ENCODE measurements around the gene EIF2B4.

Gene EIF2B4

GRCh38 chr2:27336173-27336572, 34.0 kb downstream of the EIF2B4 start:
- Histone ChIP-seq H3K27ac (ENCODE audit: low read depth, low read length) (no peak overlapping the region), H3K9me3 (ENCODE audit: insufficient read depth, low read length) (no peaks in the 10 kb centered on the region), H3K9ac (ENCODE audit: low read length) (no peak overlapping the region), H3K27me3 (ENCODE audit: low read length) (no peaks in the 10 kb centered on the region), H3K79me2 (ENCODE audit: insufficient read depth, low read length) (no peaks in the 10 kb centered on the region), H2AFZ (ENCODE audit: low read depth, low read length, severe bottlenecking) (no peak overlapping the region), H3F3A (ENCODE audit: insufficient read depth) (no peaks in the 10 kb centered on the region), H4K20me1 (ENCODE audit: low read depth, low read length) (no peaks in the 10 kb centered on the region), H3K4me2 (ENCODE audit: low read depth, low read length, poor library complexity, severe bottlenecking) (no peak overlapping the region), H3K9me2 (replicated peaks; ENCODE audit: insufficient read depth, low read length) (no peaks in the 10 kb centered on the region), H3K4me3 (ENCODE audit: insufficient read depth, low read length, poor library complexity, severe bottlenecking) (no peak overlapping the region), H3K36me3 (ENCODE audit: low read length) (0 out of 2 replicates have a peak, but pooled peaks cover 3% of the 10 kb centered on the region)
- no peak for TF ChIP-seq EZH2phosphoT487 (conservative IDR thresholded peaks at IDR 0.05; ENCODE audit: low read length)
- TF ChIP-seq CTCF (IDR thresholded peaks at IDR 0.05; ENCODE audit: insufficient read depth, low read length, poor library complexity, severe bottlenecking) = no peak

GRCh38 chr2:27335311-27335710, 34.8 kb downstream of the EIF2B4 start:
- H3K36me3 ChIP-seq (ENCODE audit: low read length) = 0 out of 2 replicates have a peak, but pooled peaks cover 3% of the 10 kb centered on the region
- H3K4me3 ChIP-seq (ENCODE audit: insufficient read depth, low read length, poor library complexity, severe bottlenecking) = no peak overlapping the region
- TF ChIP-seq EZH2phosphoT487 (conservative IDR thresholded peaks at IDR 0.05; ENCODE audit: low read length) (no peak), CTCF (IDR thresholded peaks at IDR 0.05; ENCODE audit: insufficient read depth, low read length, poor library complexity, severe bottlenecking) (no peak)
- no peak overlapping the region for H3K9ac ChIP-seq (ENCODE audit: low read length)
- H3K27me3 ChIP-seq (ENCODE audit: low read length) = no peaks in the 10 kb centered on the region
- H3K9me3 ChIP-seq (ENCODE audit: insufficient read depth, low read length) = no peaks in the 10 kb centered on the region
- H3K4me2 ChIP-seq (ENCODE audit: low read depth, low read length, poor library complexity, severe bottlenecking) = no peak overlapping the region
- H3K9me2 ChIP-seq (replicated peaks; ENCODE audit: insufficient read depth, low read length) = no peaks in the 10 kb centered on the region
- no peaks in the 10 kb centered on the region for H3K79me2 ChIP-seq (ENCODE audit: insufficient read depth, low read length)
- H4K20me1 ChIP-seq (ENCODE audit: low read depth, low read length) = no peaks in the 10 kb centered on the region
- H3K27ac ChIP-seq (ENCODE audit: low read depth, low read length) = no peak overlapping the region
- no peak overlapping the region for H2AFZ ChIP-seq (ENCODE audit: low read depth, low read length, severe bottlenecking)
- no peaks in the 10 kb centered on the region for H3F3A ChIP-seq (ENCODE audit: insufficient read depth)

GRCh38 chr2:27324720-27325119, 45.4 kb downstream of the EIF2B4 start:
- TF ChIP-seq CTCF (IDR thresholded peaks at IDR 0.05; ENCODE audit: insufficient read depth, low read length, poor library complexity, severe bottlenecking) (no peak), EZH2phosphoT487 (conservative IDR thresholded peaks at IDR 0.05; ENCODE audit: low read length) (no peak)
- H3K4me2 ChIP-seq (ENCODE audit: low read depth, low read length, poor library complexity, severe bottlenecking) = no peak overlapping the region
- no peak overlapping the region for H3K27ac ChIP-seq (ENCODE audit: low read depth, low read length)

More at GRCh38 chr2:27324720-27325119, 45.4 kb downstream of the EIF2B4 start:
- Histone ChIP-seq H3F3A (ENCODE audit: insufficient read depth) (peaks cover 18% of the 10 kb centered on the region), H3K9ac (ENCODE audit: low read length) (no peak overlapping the region), H2AFZ (ENCODE audit: low read depth, low read length, severe bottlenecking) (no peak overlapping the region), H3K36me3 (ENCODE audit: low read length) (peaks cover 7% of the 10 kb centered on the region; the same call in 1 of the 2 replicates), H3K4me3 (ENCODE audit: insufficient read depth, low read length, poor library complexity, severe bottlenecking) (no peak overlapping the region), H3K27me3 (ENCODE audit: low read length) (no peaks in the 10 kb centered on the region), H3K79me2 (ENCODE audit: insufficient read depth, low read length) (0 out of 2 replicates have a peak, but pooled peaks cover 8% of the 10 kb centered on the region), H3K9me3 (ENCODE audit: insufficient read depth, low read length) (no peaks in the 10 kb centered on the region), H3K9me2 (replicated peaks; ENCODE audit: insufficient read depth, low read length) (no peaks in the 10 kb centered on the region), H4K20me1 (ENCODE audit: low read depth, low read length) (no peaks in the 10 kb centered on the region)

Data from SU-DHL-6 (cell line).